Testis (tissue), 3 donors: Measurements from ENCODE around the gene C16orf92. TPM values are rescaled to one million over a fixed set of nuclear protein-coding genes. Genes with fewer than 3 reads are reported as not detected.

Experiments
- DNase-seq: peaks from one replicate; pipeline ENCODE4 v3.0.0-alpha.2; 2019
- H3K27ac ChIP-seq, 2 donors: fragments of 200-600 bp; sonication (generic); one replicate each; pipeline ENCODE4 v1.5.1; 2019
- H3K27me3 ChIP-seq: fragments of 200-600 bp; sonication (generic); one replicate; pipeline ENCODE4 v1.5.1; 2019
- H3K36me3 ChIP-seq: fragments of 200-600 bp; sonication (generic); one replicate; pipeline ENCODE4 v1.5.1; 2017; ENCODE audit warnings: low read depth; ENCODE audit errors: missing control alignments
- H3K4me1 ChIP-seq: fragments of 200-600 bp; sonication (generic); one replicate; pipeline ENCODE4 v1.5.1; 2019
- H3K4me3 ChIP-seq, 2 donors: fragments of 200-600 bp; sonication (generic); one replicate each; pipeline ENCODE4 v1.5.1; 2017 to 2019
- H3K9me3 ChIP-seq: fragments of 200-600 bp; sonication (generic); one replicate; pipeline ENCODE4 v1.5.1; 2017
- POLR2A ChIP-seq: fragments of 450-650 bp; IDR thresholded peaks from one replicate; pipeline ENCODE4 v1.6.1; 2017; ENCODE audit warnings: antibody characterized with exemption, mild to moderate bottlenecking, moderate library complexity
- WGBS, 2 donors: methylation state at CpG; one replicate each; pipeline ENCODE4 v1.1.5; 2018; 5-methylcytosine and 5-hydroxymethylcytosine counted together
- intact Hi-C: fragments of 100-400 bp; cut with DNase I; formaldehyde crosslinking; loops from one replicate; pipeline ENCODE4 v1.15.1; 2023; ENCODE audit warnings: low total_unique reads
- polyA plus RNA-seq: library from polyadenylated mRNA; stranded (reverse); fragments of 350-450 nt; fragmentation: Illumina TruSeq; extraction: RNeasy Lipid Tissue Mini Kit (QIAGEN cat#74804); gene quantifications from one replicate; pipeline ENCODE4 v1.2.3, GENCODE V29; 2014; ENCODE audit warnings: low read depth, low replicate concordance; ENCODE audit not compliant: insufficient read depth
- total RNA-seq, 2 donors: library from RNA; depleted of rRNA; stranded (reverse); fragments of >200 nt; gene quantifications; one replicate each; pipeline ENCODE4 v1.2.3, GENCODE V29; 2016
- TF ChIP-seq, protein P1 (sequence below), 3 experiments: fragments of 450-650 bp in 2 of 3; fragments of 200-600 bp in 1 of 3; sonication (generic) in 1 of 3; IDR thresholded peaks; one replicate each; pipeline ENCODE4 v1.5.1; 2016 to 2019; ENCODE audit warnings: antibody characterized with exemption in 3 of 3, mild to moderate bottlenecking in 2 of 3, moderate library complexity in 1 of 3

C16orf92 gene
- total and polyA plus RNA-seq, 3 donors from 2014 or later: 12.4 to 91.3 (median 20.3) TPM

DNA sequence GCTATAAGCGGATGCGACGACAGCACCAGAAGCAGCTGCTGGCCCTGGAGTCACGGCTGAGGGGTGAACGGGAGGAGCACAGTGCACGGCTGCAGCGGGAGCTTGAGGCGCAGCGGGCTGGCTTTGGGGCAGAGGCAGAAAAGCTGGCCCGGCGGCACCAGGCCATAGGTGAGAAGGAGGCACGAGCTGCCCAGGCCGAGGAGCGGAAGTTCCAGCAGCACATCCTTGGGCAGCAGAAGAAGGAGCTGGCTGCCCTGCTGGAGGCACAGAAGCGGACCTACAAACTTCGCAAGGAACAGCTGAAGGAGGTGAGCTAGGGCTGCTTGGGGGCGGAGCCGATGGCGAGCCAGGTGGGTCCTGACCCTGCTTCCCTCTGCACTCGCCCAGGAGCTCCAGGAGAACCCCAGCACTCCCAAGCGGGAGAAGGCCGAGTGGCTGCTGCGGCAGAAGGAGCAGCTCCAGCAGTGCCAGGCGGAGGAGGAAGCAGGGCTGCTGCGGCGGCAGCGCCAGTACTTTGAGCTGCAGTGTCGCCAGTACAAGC is 37.7 kb upstream of the C16orf92 start:
- H3K27ac ChIP-seq: no peak overlapping the region
- H3K36me3 ChIP-seq: no peaks in the 10 kb centered on the region
- intact Hi-C loops: no loop called here
- H3K27me3 ChIP-seq: no peaks in the 10 kb centered on the region
- 91 to 98% methylated on average over 11 to 28 of the region's 28 CpGs for WGBS, 2 donors
- TF ChIP-seq POLR2A: no peak
- TF ChIP-seq, protein P1, sequence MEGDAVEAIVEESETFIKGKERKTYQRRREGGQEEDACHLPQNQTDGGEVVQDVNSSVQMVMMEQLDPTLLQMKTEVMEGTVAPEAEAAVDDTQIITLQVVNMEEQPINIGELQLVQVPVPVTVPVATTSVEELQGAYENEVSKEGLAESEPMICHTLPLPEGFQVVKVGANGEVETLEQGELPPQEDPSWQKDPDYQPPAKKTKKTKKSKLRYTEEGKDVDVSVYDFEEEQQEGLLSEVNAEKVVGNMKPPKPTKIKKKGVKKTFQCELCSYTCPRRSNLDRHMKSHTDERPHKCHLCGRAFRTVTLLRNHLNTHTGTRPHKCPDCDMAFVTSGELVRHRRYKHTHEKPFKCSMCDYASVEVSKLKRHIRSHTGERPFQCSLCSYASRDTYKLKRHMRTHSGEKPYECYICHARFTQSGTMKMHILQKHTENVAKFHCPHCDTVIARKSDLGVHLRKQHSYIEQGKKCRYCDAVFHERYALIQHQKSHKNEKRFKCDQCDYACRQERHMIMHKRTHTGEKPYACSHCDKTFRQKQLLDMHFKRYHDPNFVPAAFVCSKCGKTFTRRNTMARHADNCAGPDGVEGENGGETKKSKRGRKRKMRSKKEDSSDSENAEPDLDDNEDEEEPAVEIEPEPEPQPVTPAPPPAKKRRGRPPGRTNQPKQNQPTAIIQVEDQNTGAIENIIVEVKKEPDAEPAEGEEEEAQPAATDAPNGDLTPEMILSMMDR (IDR thresholded peaks at IDR 0.05): no peak
- H3K4me3 ChIP-seq: no peak overlapping the region
- no peaks in the 10 kb centered on the region for H3K4me1 ChIP-seq
- H3K9me3 ChIP-seq: no peaks in the 10 kb centered on the region
- no peak for DNase-seq

GRCh38 chr16:29986231-29986630 is 36.8 kb upstream of the C16orf92 start:
- Histone ChIP-seq H3K9me3 (no peaks in the 10 kb centered on the region), H3K27me3 (no peaks in the 10 kb centered on the region), H3K4me3 (no peak overlapping the region), H3K27ac (no peak overlapping the region), H3K36me3 (no peaks in the 10 kb centered on the region), H3K4me1 (no peaks in the 10 kb centered on the region)
- intact Hi-C loops: no loop called here
- 83 to 94% methylated on average over 1 to 19 of the region's 20 CpGs for WGBS, 2 donors
- TF ChIP-seq POLR2A: no peak
- TF ChIP-seq, protein P1 (IDR thresholded peaks at IDR 0.05): no peak
- no peak for DNase-seq

DNA sequence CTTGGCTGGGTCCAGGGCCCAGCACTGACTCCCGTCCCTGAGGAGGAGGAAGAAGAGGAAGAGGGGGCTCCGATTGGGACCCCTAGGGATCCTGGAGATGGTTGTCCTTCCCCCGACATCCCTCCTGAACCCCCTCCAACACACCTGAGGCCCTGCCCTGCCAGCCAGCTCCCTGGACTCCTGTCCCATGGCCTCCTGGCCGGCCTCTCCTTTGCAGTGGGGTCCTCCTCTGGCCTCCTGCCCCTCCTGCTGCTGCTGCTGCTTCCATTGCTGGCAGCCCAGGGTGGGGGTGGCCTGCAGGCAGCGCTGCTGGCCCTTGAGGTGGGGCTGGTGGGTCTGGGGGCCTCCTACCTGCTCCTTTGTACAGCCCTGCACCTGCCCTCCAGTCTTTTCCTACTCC is 36.1 kb upstream of the C16orf92 start:
- WGBS, 2 donors: 88 to 90% methylated on average over 1 to 5 of the region's 5 CpGs
- DNase-seq: no peak
- H3K36me3 ChIP-seq: no peaks in the 10 kb centered on the region

DNA sequence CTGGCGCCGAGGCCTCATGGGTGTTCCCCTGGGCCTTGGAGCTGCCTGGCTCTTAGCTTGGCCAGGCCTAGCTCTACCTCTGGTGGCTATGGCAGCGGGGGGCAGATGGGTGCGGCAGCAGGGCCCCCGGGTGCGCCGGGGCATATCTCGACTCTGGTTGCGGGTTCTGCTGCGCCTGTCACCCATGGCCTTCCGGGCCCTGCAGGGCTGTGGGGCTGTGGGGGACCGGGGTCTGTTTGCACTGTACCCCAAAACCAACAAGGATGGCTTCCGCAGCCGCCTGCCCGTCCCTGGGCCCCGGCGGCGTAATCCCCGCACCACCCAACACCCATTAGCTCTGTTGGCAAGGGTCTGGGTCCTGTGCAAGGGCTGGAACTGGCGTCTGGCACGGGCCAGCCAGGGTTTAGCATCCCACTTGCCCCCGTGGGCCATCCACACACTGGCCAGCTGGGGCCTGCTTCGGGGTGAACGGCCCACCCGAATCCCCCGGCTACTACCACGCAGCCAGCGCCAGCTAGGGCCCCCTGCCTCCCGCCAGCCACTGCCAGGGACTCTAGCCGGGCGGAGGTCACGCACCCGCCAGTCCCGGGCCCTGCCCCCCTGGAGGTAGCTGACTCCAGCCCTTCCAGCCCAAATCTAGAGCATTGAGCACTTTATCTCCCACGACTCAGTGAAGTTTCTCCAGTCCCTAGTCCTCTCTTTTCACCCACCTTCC is 35.5 kb upstream of the C16orf92 start:
- peaks cover 3% of the 10 kb centered on the region for H3K4me1 ChIP-seq
- no peak overlapping the region for H3K27ac ChIP-seq
- no peaks in the 10 kb centered on the region for H3K27me3 ChIP-seq
- intact Hi-C loops: no loop called here
- 89 to 91% methylated on average over 14 to 35 of the region's 35 CpGs for WGBS, 2 donors
- TF ChIP-seq POLR2A: no peak
- TF ChIP-seq, protein P1 (IDR thresholded peaks at IDR 0.05): no peak
- no peaks in the 10 kb centered on the region for H3K36me3 ChIP-seq
- H3K9me3 ChIP-seq: no peaks in the 10 kb centered on the region
- DNase-seq: no peak
- H3K4me3 ChIP-seq: no peak overlapping the region

More for the DNA sequence above, 36.1 kb upstream of the C16orf92 start:
- H3K27me3 ChIP-seq: no peaks in the 10 kb centered on the region
- intact Hi-C loops: no loop called here
- no peaks in the 10 kb centered on the region for H3K4me1 ChIP-seq
- no peak overlapping the region for H3K27ac ChIP-seq
- H3K4me3 ChIP-seq: no peak overlapping the region
- H3K9me3 ChIP-seq: no peaks in the 10 kb centered on the region
- no peak for TF ChIP-seq POLR2A
- TF ChIP-seq, protein P1 (IDR thresholded peaks at IDR 0.05): no peak
